H1 (cell line): ENCODE measurements around the gene NHLH2. TPM values are rescaled to one million over a fixed set of nuclear protein-coding genes. Genes with fewer than 3 reads are reported as not detected.

Experiments
- CTCF ChIA-PET: fragments of 300-600 bp; sonication (Branson Sonifier 250); formaldehyde crosslinking; loops from one replicate; lab custom pipeline; 2021; ENCODE audit not compliant: partially characterized antibody; lab: Charles Lee
- POLR2A ChIA-PET: fragments of 300-600 bp; sonication (Branson Sonifier 250); formaldehyde crosslinking; loops from one replicate; lab custom pipeline; 2021; ENCODE audit warnings: inconsistent platforms; ENCODE audit not compliant: partially characterized antibody; lab: Charles Lee
- DNase-seq, 2 experiments: peaks; one replicate each; pipeline versions ENCODE4 v3.0.0 to v3.0.0-alpha.2; 2010 to 2022; ENCODE audit warnings: low spot score in 2 of 2, low read depth in 1 of 2, mixed read lengths in 1 of 2
- FAIRE-seq: peaks from 2 replicates; lab custom pipeline; 2011; peaks lifted over from hg19 to GRCh38; lab: Jason Lieb, UNC
- H2AFZ ChIP-seq: 2 replicates; pipeline ENCODE4 v1.8.1; 2012; ENCODE audit warnings: low read length, inconsistent platforms
- H2AK5ac ChIP-seq: 2 replicates; pipeline ENCODE4 v1.6.1; 2013; ENCODE audit warnings: low read depth, low read length
- H2BK120ac ChIP-seq: replicated peaks from 2 replicates; pipeline ENCODE3; 2013; ENCODE audit warnings: low read depth, low read length, inconsistent platforms
- H2BK12ac ChIP-seq: 2 replicates; pipeline ENCODE4 v1.6.1; 2013; ENCODE audit warnings: low read depth, low read length
- H2BK15ac ChIP-seq: 2 replicates; pipeline ENCODE4 v1.6.1; 2013; ENCODE audit warnings: low read length
- H2BK20ac ChIP-seq: 2 replicates; pipeline ENCODE4 v1.6.1; 2013; ENCODE audit warnings: low read length
- H2BK5ac ChIP-seq: 2 replicates; pipeline ENCODE4 v1.6.1; 2013; ENCODE audit warnings: low read depth, low read length
- H3K14ac ChIP-seq: 2 replicates; pipeline ENCODE4 v1.6.1; 2013; ENCODE audit warnings: inconsistent platforms; ENCODE audit not compliant: insufficient read length
- H3K18ac ChIP-seq: 2 replicates; pipeline ENCODE4 v1.6.1; 2013; ENCODE audit warnings: low read length; ENCODE audit errors: extremely low read depth
- H3K23ac ChIP-seq: 2 replicates; pipeline ENCODE4 v1.6.1; 2013; ENCODE audit warnings: inconsistent platforms; ENCODE audit not compliant: insufficient read length
- H3K23me2 ChIP-seq: 2 replicates; pipeline ENCODE4 v1.6.1; 2013; ENCODE audit warnings: low read depth, low read length
- H3K27ac ChIP-seq: 2 replicates; pipeline ENCODE4 v1.6.1; 2011; ENCODE audit warnings: low read depth, low read length, inconsistent platforms
- H3K27me3 ChIP-seq, 4 experiments: replicated peaks in 1 of 4; 1 replicate in 1 of 4; 2 replicates in 3 of 4; pipeline versions ENCODE4 v1.6.1 to v1.8.1; 2011 to 2013; ENCODE audit warnings: low read length in 3 of 4, mild to moderate bottlenecking in 3 of 4, inconsistent platforms in 2 of 4, mixed read lengths in 2 of 4, moderate library complexity in 1 of 4; ENCODE audit not compliant: control insufficient read depth in 3 of 4, insufficient read depth in 3 of 4; ENCODE audit errors: extremely low read depth in 1 of 4
- H3K36me3 ChIP-seq, 4 experiments: 2 replicates each; pipeline versions ENCODE4 v1.6.1 to v1.8.1; 2011 to 2013; ENCODE audit warnings: mild to moderate bottlenecking in 4 of 4, low read length in 3 of 4, moderate library complexity in 2 of 4, control low read depth in 1 of 4, inconsistent platforms in 1 of 4; ENCODE audit not compliant: insufficient read depth in 4 of 4, control insufficient read depth in 2 of 4
- H3K4ac ChIP-seq: replicated peaks from 2 replicates; pipeline ENCODE3; 2013; ENCODE audit warnings: low read length, low read depth, mixed read lengths, inconsistent platforms; ENCODE audit not compliant: insufficient read length
- H3K4me1 ChIP-seq, 4 experiments: replicated peaks in 1 of 4; 1 replicate in 1 of 4; 2 replicates in 3 of 4; pipeline versions ENCODE4 v1.6.1 to v1.8.1; 2011 to 2013; ENCODE audit warnings: low read length in 3 of 4, inconsistent platforms in 2 of 4, mixed read lengths in 1 of 4; ENCODE audit not compliant: insufficient read depth in 4 of 4, control insufficient read depth in 3 of 4
- H3K4me2 ChIP-seq, 2 experiments: 2 replicates each; pipeline versions ENCODE4 v1.6.1 to v1.8.1; 2011 to 2013; ENCODE audit warnings: low read depth in 2 of 2, low read length in 2 of 2, control low read depth in 1 of 2, inconsistent platforms in 1 of 2, mild to moderate bottlenecking in 1 of 2; ENCODE audit not compliant: insufficient read depth in 1 of 2
- H3K4me3 ChIP-seq, 4 experiments: fragments of 200-600, 300-600 bp in 1 of 4; sonication (generic), shearing (Covaris generic), sonication (Bioruptor Twin) in 1 of 4; 2 replicates each; pipeline versions ENCODE4 v1.5.1 to v1.8.1; 2011 to 2016; ENCODE audit warnings: low read length in 4 of 4, low read depth in 3 of 4, control low read depth in 2 of 4, inconsistent platforms in 2 of 4, mild to moderate bottlenecking in 2 of 4, mixed read lengths in 1 of 4, moderate library complexity in 1 of 4; ENCODE audit not compliant: insufficient read depth in 2 of 4; ENCODE audit errors: extremely low read depth in 1 of 4
- H3K56ac ChIP-seq: replicated peaks from 2 replicates; pipeline ENCODE3; 2013; ENCODE audit warnings: low read depth, mild to moderate bottlenecking, mixed read lengths, low read length, inconsistent platforms; ENCODE audit not compliant: insufficient read length
- H3K79me1 ChIP-seq: 2 replicates; pipeline ENCODE4 v1.6.1; 2013; ENCODE audit warnings: low read depth, low read length, control low read depth
- H3K79me2 ChIP-seq, 2 experiments: 2 replicates each; pipeline versions ENCODE4 v1.6.1 to v1.8.1; 2012 to 2013; ENCODE audit warnings: low read length in 2 of 2, mild to moderate bottlenecking in 2 of 2, inconsistent platforms in 1 of 2; ENCODE audit not compliant: insufficient read depth in 2 of 2, control insufficient read depth in 1 of 2
- H3K9ac ChIP-seq, 4 experiments: replicated peaks in 1 of 4; 1 replicate in 1 of 4; 2 replicates in 3 of 4; pipeline versions ENCODE4 v1.6.1 to v1.8.1; 2011 to 2013; ENCODE audit warnings: low read depth in 3 of 4, low read length in 3 of 4, control low read depth in 2 of 4, mild to moderate bottlenecking in 2 of 4, moderate library complexity in 2 of 4, inconsistent platforms in 1 of 4; ENCODE audit errors: extremely low read depth in 1 of 4
- H3K9me3 ChIP-seq, 2 experiments: 2 replicates each; pipeline versions ENCODE4 v1.6.1 to v1.8.1; 2012 to 2013; ENCODE audit warnings: mild to moderate bottlenecking in 2 of 2, moderate library complexity in 2 of 2, control low read depth in 1 of 2, inconsistent platforms in 1 of 2, low read depth in 1 of 2, low read length in 1 of 2, mixed read lengths in 1 of 2; ENCODE audit not compliant: insufficient read depth in 2 of 2
- H4K20me1 ChIP-seq, 2 experiments: replicated peaks in 1 of 2; 2 replicates each; pipeline versions ENCODE3 to v1.8.1; 2011 to 2013; ENCODE audit warnings: inconsistent platforms in 2 of 2, low read length in 2 of 2, mild to moderate bottlenecking in 1 of 2; ENCODE audit not compliant: insufficient read depth in 2 of 2, control insufficient read depth in 1 of 2
- H4K5ac ChIP-seq: 2 replicates; pipeline ENCODE4 v1.6.1; 2013; ENCODE audit warnings: low read length, low read depth, mixed read lengths, inconsistent platforms; ENCODE audit not compliant: insufficient read length
- H4K8ac ChIP-seq: 2 replicates; pipeline ENCODE4 v1.8.0; 2013; ENCODE audit warnings: mild to moderate bottlenecking, moderate library complexity, low read length, inconsistent platforms; ENCODE audit not compliant: insufficient read depth; ENCODE audit errors: extremely low read depth
- H4K91ac ChIP-seq: replicated peaks from 2 replicates; pipeline ENCODE3; 2013; ENCODE audit warnings: low read length, mixed read lengths, inconsistent platforms; ENCODE audit not compliant: insufficient read length
- CBX5 ChIP-seq: fragments of 300-800, 300-1000 bp; sonication (generic); IDR thresholded peaks from 2 replicates; pipeline ENCODE4 v1.7.1; 2016; ENCODE audit warnings: antibody characterized with exemption, low read length, low read depth
- EZH2 ChIP-seq: fragments of 200-600 bp; sonication (generic); IDR thresholded peaks from 2 replicates; pipeline ENCODE4 v1.7.1; 2012; ENCODE audit warnings: low read depth, mild to moderate bottlenecking, moderate library complexity, low read length, inconsistent platforms; ENCODE audit not compliant: severe bottlenecking
- POLR2AphosphoS5 ChIP-seq: IDR thresholded peaks from 2 replicates; pipeline ENCODE4 v1.6.1; 2011; ENCODE audit warnings: low read depth, low read length
- SP4 ChIP-seq: IDR thresholded peaks from 2 replicates; pipeline ENCODE4 v1.6.1; 2012; ENCODE audit warnings: low read length, inconsistent platforms
- TAF1 ChIP-seq: IDR thresholded peaks from 2 replicates; pipeline ENCODE4 v1.6.1; 2011; ENCODE audit warnings: mild to moderate bottlenecking, low read depth, low read length
- WGBS, 2 experiments: shearing (Covaris generic) in 1 of 2; methylation state at CpG; one replicate each; pipeline versions ENCODE4 v1.1.6 to v1.1.7; 2013 to 2015; ENCODE audit warnings: low lambda C conversion rate in 2 of 2, mixed read lengths in 2 of 2, inconsistent platforms in 1 of 2, low coverage in 1 of 2, missing lambda C conversion rate in 1 of 2; ENCODE audit not compliant: insufficient replicate concordance in 2 of 2, insufficient coverage in 1 of 2, insufficient read length in 1 of 2; ENCODE audit errors: extremely low coverage in 1 of 2, missing lambda C conversion rate in 1 of 2; 5-methylcytosine and 5-hydroxymethylcytosine counted together
- polyA plus RNA-seq, 7 experiments: library from polyadenylated mRNA; depleted of rRNA in 3 of 7; stranded (reverse) in 5 of 7; unstranded in 2 of 7; fragments of >200 nt in 5 of 7; fragments of 200-250 nt in 2 of 7; gene quantifications; 1 replicate in 5 of 7; 2 replicates in 1 of 7; 4 replicates in 1 of 7; pipeline versions ENCODE4 v1.2.1 to v1.2.3, GENCODE V29; 2011 to 2013; ENCODE audit warnings: missing spikeins in 2 of 7, mixed read lengths in 2 of 7
- total RNA-seq: library from RNA; stranded (reverse); fragmentation: NEBNext Ultra II Directional; extraction: Animal tissue kit (Norgen Biotek cat#: 25700); gene quantifications from 2 replicates; pipeline ENCODE4 v1.2.1, GENCODE V29; 2021
- TF ChIP-seq, protein P1 (sequence below): IDR thresholded peaks from 2 replicates; pipeline ENCODE4 v1.6.1; 2012; ENCODE audit warnings: low read length, inconsistent platforms

The NHLH2 gene
- total and polyA plus RNA-seq, 2 of the 8 experiments (the other 6 are each of a cell fraction or from before 2014, with no cell fraction given): 0.92 to 1.1 TPM

DNA sequence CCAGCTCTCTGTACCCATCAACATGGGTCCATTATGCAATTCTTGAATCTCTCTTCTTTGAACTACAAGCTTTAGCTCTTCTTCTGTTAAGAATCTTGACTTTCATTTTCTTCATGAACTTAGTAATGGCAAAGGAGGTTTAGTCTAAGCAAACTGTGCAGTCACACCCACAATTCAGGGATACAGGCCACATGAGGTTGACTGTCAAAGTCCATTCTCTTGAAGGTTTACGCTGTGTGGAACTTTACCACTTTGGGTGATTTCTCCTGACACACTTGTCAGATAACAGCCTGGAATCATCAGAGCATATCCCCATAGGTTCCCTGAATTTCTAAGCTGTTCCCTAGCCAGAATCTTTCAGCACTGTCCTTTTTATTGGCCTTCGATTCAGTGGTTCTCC, 48.0 kb upstream of the NHLH2 start:
- no peak overlapping the region for H3K4me3 ChIP-seq
- POLR2A ChIA-PET: no interaction called here
- no peak overlapping the region for H3K27ac ChIP-seq
- no peak overlapping the region for H4K8ac ChIP-seq
- H4K5ac ChIP-seq: no peak overlapping the region
- no peak overlapping the region for H2BK20ac ChIP-seq
- no peak overlapping the region for H2AK5ac ChIP-seq
- H3K4ac ChIP-seq: no peak overlapping the region
- no peak overlapping the region for H3K23ac ChIP-seq
- WGBS, 2 experiments: 91% methylated on average over 2 of the region's 2 CpGs; no CpG with 5 or more reads in 1 of the 2 experiments
- H2BK120ac ChIP-seq: no peak overlapping the region
- no peak for FAIRE-seq
- no peak overlapping the region for H3K18ac ChIP-seq
- no peaks in the 10 kb centered on the region for H3K36me3 ChIP-seq
- H4K91ac ChIP-seq: no peak overlapping the region
- no peak overlapping the region for H2AFZ ChIP-seq
- H2BK12ac ChIP-seq: no peak overlapping the region
- no peaks in the 10 kb centered on the region for H3K79me2 ChIP-seq
- TF ChIP-seq POLR2AphosphoS5 (no peak), EZH2 (no peak), SP4 (no peak), CBX5 (no peak), TAF1 (no peak)
- TF ChIP-seq, protein P1, sequence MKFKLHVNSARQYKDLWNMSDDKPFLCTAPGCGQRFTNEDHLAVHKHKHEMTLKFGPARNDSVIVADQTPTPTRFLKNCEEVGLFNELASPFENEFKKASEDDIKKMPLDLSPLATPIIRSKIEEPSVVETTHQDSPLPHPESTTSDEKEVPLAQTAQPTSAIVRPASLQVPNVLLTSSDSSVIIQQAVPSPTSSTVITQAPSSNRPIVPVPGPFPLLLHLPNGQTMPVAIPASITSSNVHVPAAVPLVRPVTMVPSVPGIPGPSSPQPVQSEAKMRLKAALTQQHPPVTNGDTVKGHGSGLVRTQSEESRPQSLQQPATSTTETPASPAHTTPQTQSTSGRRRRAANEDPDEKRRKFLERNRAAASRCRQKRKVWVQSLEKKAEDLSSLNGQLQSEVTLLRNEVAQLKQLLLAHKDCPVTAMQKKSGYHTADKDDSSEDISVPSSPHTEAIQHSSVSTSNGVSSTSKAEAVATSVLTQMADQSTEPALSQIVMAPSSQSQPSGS: no peak
- no peaks in the 10 kb centered on the region for H3K23me2 ChIP-seq
- no peak overlapping the region for H3K9ac ChIP-seq
- H2BK15ac ChIP-seq: no peak overlapping the region
- H3K4me2 ChIP-seq: no peak overlapping the region
- H2BK5ac ChIP-seq: no peak overlapping the region
- H3K56ac ChIP-seq: no peak overlapping the region
- no peaks in the 10 kb centered on the region for H4K20me1 ChIP-seq
- H3K27me3 ChIP-seq: no peaks in the 10 kb centered on the region
- no peaks in the 10 kb centered on the region for H3K9me3 ChIP-seq
- no peak overlapping the region for H3K14ac ChIP-seq
- no peaks in the 10 kb centered on the region for H3K4me1 ChIP-seq
- CTCF ChIA-PET: interaction anchor here (0.9 to 2.1 kb wide), 3 partner anchors 19 to 94 kb away, joined by 3 to 5 read pairs (median 5); no protein-coding TSS in a partner anchor
- DNase-seq: no peak
- H3K79me1 ChIP-seq: no peaks in the 10 kb centered on the region
